GM12878 (cell line): ENCODE measurements around the gene LRP1B. TPM values are rescaled to one million over a fixed set of nuclear protein-coding genes. Genes with fewer than 3 reads are reported as not detected.

Experiments used
- ATAC-seq: fragments of 200-7000 bp; cut with Tn5 transposase; 3 replicates; pipeline ENCODE4 v1.9.1; 2020; ENCODE audit warnings: mild to moderate bottlenecking, moderate library complexity
- BruUV-seq: library from RNA; stranded (reverse); fragments of 400-500 nt; replicated peaks from 2 replicates; lab custom pipeline; 2021; lab: Mats Ljungman, UMichigan
- CTCF ChIA-PET: fragments of 300-600 bp; sonication (Branson Sonifier 250); formaldehyde crosslinking; extraction: SDS; loops from one replicate; lab custom pipeline; 2021; ENCODE audit warnings: inconsistent platforms; lab: Yijun Ruan, JAX
- POLR2A ChIA-PET: fragments of 350-600 bp; formaldehyde crosslinking; extraction: SDS; loops from one replicate; lab custom pipeline; 2021; ENCODE audit warnings: inconsistent platforms; lab: Charles Lee
- RAD21 ChIA-PET: fragments of 300-600 bp; sonication (Branson Sonifier 250); formaldehyde crosslinking; loops from one replicate; lab custom pipeline; 2023; ENCODE audit warnings: antibody characterized with exemption; ENCODE audit not compliant: unreplicated experiment; lab: Charles Lee
- SMC1A ChIA-PET: fragments of 300-600 bp; sonication (Branson Sonifier 250); formaldehyde crosslinking; loops from one replicate; lab custom pipeline; 2023; ENCODE audit not compliant: unreplicated experiment, uncharacterized antibody; lab: Charles Lee
- DNase-seq: peaks from one replicate; pipeline ENCODE4 v3.0.0-alpha.2; 2011; ENCODE audit warnings: low read depth, low spot score
- FAIRE-seq: peaks from 3 replicates; lab custom pipeline; 2011; peaks lifted over from hg19 to GRCh38; lab: Jason Lieb, UNC
- H2AFZ ChIP-seq: 2 replicates; pipeline ENCODE4 v1.6.0; 2011; ENCODE audit warnings: low read depth, low read length, control low read depth; ENCODE audit not compliant: control insufficient read depth
- H3K27ac ChIP-seq: 2 replicates; pipeline ENCODE4 v1.5.1; 2011; ENCODE audit warnings: control low read depth; ENCODE audit not compliant: control insufficient read depth, insufficient read depth
- H3K27me3 ChIP-seq, 2 experiments: replicated peaks in 1 of 2; 2 replicates each; pipeline versions ENCODE4 v1.6.0 to v1.6.1; 2011; ENCODE audit warnings: low read length in 1 of 2; ENCODE audit not compliant: control insufficient read depth in 2 of 2, insufficient read depth in 2 of 2
- H3K36me3 ChIP-seq, 2 experiments: 2 replicates each; pipeline ENCODE4 v1.5.1; 2011; ENCODE audit warnings: low read length in 1 of 2; ENCODE audit not compliant: control insufficient read depth in 2 of 2, insufficient read depth in 2 of 2
- H3K4me1 ChIP-seq: 2 replicates; pipeline ENCODE4 v1.6.1; 2011; ENCODE audit warnings: mild to moderate bottlenecking, low read length, moderate library complexity, mixed read lengths; ENCODE audit not compliant: control insufficient read depth, insufficient read depth
- H3K4me2 ChIP-seq: 2 replicates; pipeline ENCODE4 v1.6.0; 2011; ENCODE audit warnings: control low read depth; ENCODE audit not compliant: control insufficient read depth, insufficient read depth
- H3K4me3 ChIP-seq: fragments of 200-600 bp; sonication (generic); 2 replicates; pipeline ENCODE4 v1.5.1; 2016
- H3K79me2 ChIP-seq: 2 replicates; pipeline ENCODE4 v1.6.0; 2011; ENCODE audit warnings: low read length; ENCODE audit not compliant: control insufficient read depth, insufficient read depth
- H3K9ac ChIP-seq: 2 replicates; pipeline ENCODE4 v1.8.0; 2011; ENCODE audit warnings: low read length, control low read depth, mixed read lengths; ENCODE audit not compliant: control insufficient read depth, insufficient read depth
- H3K9me3 ChIP-seq: replicated peaks from 3 replicates; pipeline ENCODE4 v1.5.1; 2011; ENCODE audit warnings: mild to moderate bottlenecking, low read length; ENCODE audit not compliant: control insufficient read depth, insufficient read depth
- H4K20me1 ChIP-seq: 2 replicates; pipeline ENCODE4 v1.6.0; 2011; ENCODE audit not compliant: control insufficient read depth, insufficient read depth
- CBFB ChIP-seq: IDR thresholded peaks from 2 replicates; pipeline ENCODE4 v1.6.1; 2016; ENCODE audit warnings: antibody characterized with exemption, low read depth
- CREB1 ChIP-seq: IDR thresholded peaks from 2 replicates; pipeline ENCODE4 v1.6.1; 2012; ENCODE audit warnings: low read depth, mild to moderate bottlenecking, inconsistent platforms
- GABPA ChIP-seq: IDR thresholded peaks from 2 replicates; pipeline ENCODE4 v1.6.1; 2014; ENCODE audit warnings: antibody characterized with exemption, low read depth, mild to moderate bottlenecking, inconsistent platforms
- MTA3 ChIP-seq: IDR thresholded peaks from 2 replicates; pipeline ENCODE4 v1.6.1; 2012; ENCODE audit warnings: low read length, inconsistent platforms, borderline replicate concordance
- NR2C1 ChIP-seq: fragments of 450-650 bp; IDR thresholded peaks from 2 replicates; pipeline ENCODE4 v1.6.1; 2017; ENCODE audit warnings: antibody characterized with exemption, mild to moderate bottlenecking, moderate library complexity
- SPI1 ChIP-seq: IDR thresholded peaks from 2 replicates; pipeline ENCODE4 v1.6.1; 2011; ENCODE audit warnings: low read depth, mild to moderate bottlenecking, low read length, moderate library complexity, borderline replicate concordance; ENCODE audit not compliant: insufficient read depth
- TCF7 ChIP-seq: IDR thresholded peaks from 2 replicates; pipeline ENCODE4 v1.6.1; 2014; ENCODE audit warnings: antibody characterized with exemption, borderline replicate concordance
- WGBS: methylation state at CpG from one replicate; pipeline ENCODE4 v1.1.6; 2016; ENCODE audit warnings: low lambda C conversion rate; ENCODE audit not compliant: insufficient replicate concordance, insufficient coverage; ENCODE audit errors: missing lambda C conversion rate; 5-methylcytosine and 5-hydroxymethylcytosine counted together
- in situ Hi-C: fragments of 300-500 bp; cut with MboI; formaldehyde crosslinking; loops from 9 replicates; pipeline ENCODE4 v1.14.3; 2018; ENCODE audit warnings: mixed read lengths
- intact Hi-C: fragments of 100-400 bp; cut with micrococcal nuclease; formaldehyde crosslinking; loops from one replicate; pipeline ENCODE4 v1.14.2; 2022; ENCODE audit not compliant: unreplicated experiment
- polyA plus RNA-seq, 11 experiments: library from polyadenylated mRNA; depleted of rRNA in 4 of 11; unstranded in 6 of 11; stranded (reverse) in 5 of 11; fragments of >200 nt; fragmentation: Nextera tagmentation in 4 of 11; fragmentation: Illumina TruSeq in 1 of 11; extraction: Ambion mirVana in 4 of 11; extraction: Trizol in 1 of 11; gene quantifications; 1 replicate in 1 of 11; 2 replicates in 10 of 11; pipeline versions ENCODE4 v1.2.1 to v1.2.3, GENCODE V29; 2011 to 2016; ENCODE audit warnings: inconsistent platforms in 2 of 11, missing spikeins in 2 of 11, low read depth in 1 of 11
- total RNA-seq, 4 experiments: library from RNA; depleted of rRNA in 3 of 4; stranded (reverse); fragments of >200 nt in 3 of 4; fragmentation: Illumina TruSeq in 1 of 4; extraction: Trizol in 1 of 4; gene quantifications; 2 replicates each; pipeline versions ENCODE4 v1.2.1 to v1.2.3, GENCODE V29; 2013 to 2021
- TF ChIP-seq, protein P1 (sequence below): fragments of 450-650 bp; IDR thresholded peaks from 2 replicates; pipeline ENCODE4 v1.6.1; 2016; ENCODE audit warnings: mild to moderate bottlenecking

LRP1B gene
- total and polyA plus RNA-seq, 10 of the 15 experiments (the other 5 are each of a cell fraction or from before 2014, with no cell fraction given) = under 0.01 to 0.06 (median 0.03) TPM; not detected in 5

DNA sequence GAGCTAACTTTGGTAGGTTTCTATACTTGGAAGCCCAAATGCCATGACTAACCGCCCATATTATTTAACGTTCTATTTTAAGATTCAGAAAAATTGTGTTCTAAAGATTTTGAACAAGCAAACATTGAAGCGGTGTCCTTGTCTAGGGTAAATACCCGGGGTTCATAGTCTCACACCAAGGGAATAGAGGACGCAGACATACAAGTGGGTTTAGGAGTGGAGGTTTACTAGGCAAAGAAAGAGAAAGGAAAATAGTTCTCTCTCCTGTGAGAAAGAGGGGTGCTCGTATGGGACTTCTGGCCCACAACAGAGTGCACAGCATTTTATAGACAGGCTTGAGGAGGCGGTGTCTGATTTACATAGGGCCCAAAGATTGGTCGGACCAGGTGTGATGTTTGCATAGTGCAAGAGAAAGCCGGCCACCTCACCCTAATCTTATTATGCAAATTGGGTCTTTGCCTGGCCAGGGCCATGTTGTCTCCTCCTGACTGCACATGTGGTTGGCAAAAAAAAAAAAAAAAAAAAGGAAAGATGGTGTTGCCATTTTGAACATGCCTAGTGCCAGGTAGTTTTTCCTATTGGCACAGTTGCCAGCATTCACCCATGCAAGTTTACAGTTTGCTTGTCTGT lies 1062.6 kb downstream of the LRP1B start:
- ChIA-PET POLR2A (no interaction called here), CTCF (no interaction called here), RAD21 (no interaction called here), SMC1A (no interaction called here)
- in situ Hi-C loops = no loop called here
- no peaks in the 10 kb centered on the region for H3K27me3 ChIP-seq
- no TSS peak for BruUV-seq
- no peaks in the 10 kb centered on the region for H4K20me1 ChIP-seq
- ATAC-seq (no peak), DNase-seq (no peak), FAIRE-seq (no peak)
- H2AFZ ChIP-seq = no peak overlapping the region
- H3K27ac ChIP-seq = no peak overlapping the region
- H3K4me3 ChIP-seq = no peak overlapping the region
- H3K36me3 ChIP-seq = no peaks in the 10 kb centered on the region
- 29% methylated on average over 8 of the region's 9 CpGs for WGBS
- no peaks in the 10 kb centered on the region for H3K4me1 ChIP-seq
- no peaks in the 10 kb centered on the region for H3K79me2 ChIP-seq
- TF ChIP-seq GABPA = no peak
- TF ChIP-seq NR2C1 = no peak
- no peak for TF ChIP-seq SPI1
- no peak for TF ChIP-seq TCF7
- TF ChIP-seq MTA3 = no peak
- TF ChIP-seq, protein P1, sequence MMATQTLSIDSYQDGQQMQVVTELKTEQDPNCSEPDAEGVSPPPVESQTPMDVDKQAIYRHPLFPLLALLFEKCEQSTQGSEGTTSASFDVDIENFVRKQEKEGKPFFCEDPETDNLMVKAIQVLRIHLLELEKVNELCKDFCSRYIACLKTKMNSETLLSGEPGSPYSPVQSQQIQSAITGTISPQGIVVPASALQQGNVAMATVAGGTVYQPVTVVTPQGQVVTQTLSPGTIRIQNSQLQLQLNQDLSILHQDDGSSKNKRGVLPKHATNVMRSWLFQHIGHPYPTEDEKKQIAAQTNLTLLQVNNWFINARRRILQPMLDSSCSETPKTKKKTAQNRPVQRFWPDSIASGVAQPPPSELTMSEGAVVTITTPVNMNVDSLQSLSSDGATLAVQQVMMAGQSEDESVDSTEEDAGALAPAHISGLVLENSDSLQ = no peak
- no peak for TF ChIP-seq CREB1
- TF ChIP-seq CBFB = no peak
- TF ChIP-seq, all 136 proteins: peak for 0
- Histone ChIP-seq H3K4me2 (no peak overlapping the region), H3K9me3 (no peaks in the 10 kb centered on the region), H3K9ac (no peak overlapping the region)
- intact Hi-C loops = no loop called here
